NCI-H2227 (cell line): ENCODE data around the gene FAM53B.

Experiments used
- DNase-seq: peaks from one replicate; lab custom pipeline; 2025; ENCODE audit not compliant: unreplicated experiment; lab: John Stamatoyannopoulos, UW

Gene FAM53B

DNA sequence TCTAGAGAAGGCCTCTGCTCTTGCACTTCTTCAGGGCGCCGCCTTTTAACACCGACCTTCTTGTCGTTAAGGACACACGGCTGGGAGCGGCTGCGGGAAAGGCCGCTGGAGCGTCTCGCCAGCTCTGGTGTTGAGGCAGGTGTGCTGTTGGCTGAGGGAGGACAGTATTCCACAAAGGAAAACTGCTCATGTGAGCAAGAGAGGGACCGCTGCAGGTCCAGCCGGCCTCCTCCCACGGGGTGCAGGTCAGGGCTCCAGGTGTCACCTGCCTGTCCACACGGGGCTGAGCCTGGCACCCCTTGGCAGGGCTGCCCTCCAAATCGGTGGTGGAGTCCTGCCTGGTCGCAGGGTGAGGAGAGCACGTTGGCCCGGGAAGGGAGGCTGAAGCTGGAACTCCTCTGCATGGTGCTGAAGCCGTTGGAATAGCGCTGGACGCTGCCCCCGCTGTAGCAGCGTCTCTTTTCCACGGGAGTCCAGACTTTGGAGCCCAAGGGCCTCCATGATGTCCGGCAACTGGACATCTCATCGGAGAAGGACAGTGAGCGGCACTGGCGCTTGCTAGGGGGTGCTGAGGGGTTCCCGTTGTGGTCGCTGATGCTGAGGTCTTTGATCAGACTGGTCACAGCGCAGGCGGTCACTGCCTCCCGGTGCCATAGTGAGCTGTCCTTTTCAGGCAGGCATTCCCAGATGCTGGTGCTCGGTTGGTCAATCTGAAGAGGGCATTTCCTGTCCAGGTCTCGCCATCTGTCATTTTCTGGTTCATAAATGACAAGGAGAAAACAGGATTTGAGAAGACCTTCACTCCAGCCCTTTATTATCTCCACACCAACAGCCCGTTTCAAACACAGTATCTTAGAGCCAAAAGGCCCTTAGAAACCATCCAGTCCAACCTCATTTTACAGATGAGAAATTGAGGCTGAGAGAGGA is 62.3 kb downstream of the FAM53B start:
- no peak for DNase-seq

DNA sequence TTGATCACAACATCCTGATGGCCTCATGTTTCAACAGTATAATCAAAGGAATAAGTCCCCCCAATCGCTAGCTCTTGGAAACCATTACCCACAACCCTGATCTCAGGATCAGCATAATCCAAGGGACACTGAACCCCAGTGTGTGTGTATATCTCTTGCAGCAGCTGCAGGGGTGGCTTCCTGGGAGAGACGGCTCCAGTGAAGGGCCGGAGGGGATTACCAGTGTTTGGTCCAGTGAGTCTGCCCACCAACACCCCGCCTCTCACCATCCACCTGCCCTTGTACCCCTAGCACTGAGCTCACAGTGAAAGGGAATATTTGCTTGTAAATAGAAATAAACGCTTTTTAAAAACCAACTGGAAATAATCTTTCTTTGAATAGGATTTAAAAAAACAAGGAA is 63.1 kb downstream of the FAM53B start:
- DNase-seq: no peak

DNA sequence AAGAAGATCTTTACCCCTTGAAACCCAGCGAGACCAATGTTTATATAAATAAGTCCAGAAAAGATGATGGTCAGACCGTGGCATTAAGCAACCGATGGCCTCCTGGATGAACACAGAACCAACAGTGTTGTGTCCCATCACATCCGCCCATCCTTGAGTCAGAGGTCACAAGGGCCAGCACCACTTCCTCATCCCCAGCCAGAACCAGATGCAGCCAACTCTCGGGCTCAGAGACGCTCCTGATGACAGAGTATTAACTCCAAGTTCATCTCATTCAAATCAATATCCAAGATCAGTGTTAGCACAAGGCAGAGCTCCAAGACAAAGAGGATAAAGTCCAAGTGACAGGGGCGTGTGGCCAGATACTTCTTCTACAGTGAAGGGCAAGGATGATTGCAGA is 63.5 kb downstream of the FAM53B start:
- no peak for DNase-seq

DNA sequence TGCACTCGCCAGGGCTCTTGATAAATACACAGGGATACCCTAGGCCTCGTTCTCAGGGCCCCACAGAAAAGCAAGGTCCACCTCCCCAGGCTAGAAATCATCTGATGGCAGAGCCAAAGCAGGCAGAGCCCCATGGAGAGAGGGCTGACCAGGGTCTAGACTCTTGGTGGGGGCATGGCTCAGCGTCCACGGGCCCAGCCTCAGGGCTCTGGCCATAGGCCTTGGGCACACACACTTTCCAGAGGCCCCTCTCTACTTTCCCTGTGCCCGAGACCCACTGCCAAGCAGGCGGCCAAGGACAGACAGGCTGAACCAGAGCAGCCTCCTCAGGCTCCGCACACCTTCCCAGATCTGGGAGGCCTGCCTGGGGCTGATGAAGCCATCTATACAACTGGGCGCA is 64.8 kb downstream of the FAM53B start:
- DNase-seq: no peak

DNA sequence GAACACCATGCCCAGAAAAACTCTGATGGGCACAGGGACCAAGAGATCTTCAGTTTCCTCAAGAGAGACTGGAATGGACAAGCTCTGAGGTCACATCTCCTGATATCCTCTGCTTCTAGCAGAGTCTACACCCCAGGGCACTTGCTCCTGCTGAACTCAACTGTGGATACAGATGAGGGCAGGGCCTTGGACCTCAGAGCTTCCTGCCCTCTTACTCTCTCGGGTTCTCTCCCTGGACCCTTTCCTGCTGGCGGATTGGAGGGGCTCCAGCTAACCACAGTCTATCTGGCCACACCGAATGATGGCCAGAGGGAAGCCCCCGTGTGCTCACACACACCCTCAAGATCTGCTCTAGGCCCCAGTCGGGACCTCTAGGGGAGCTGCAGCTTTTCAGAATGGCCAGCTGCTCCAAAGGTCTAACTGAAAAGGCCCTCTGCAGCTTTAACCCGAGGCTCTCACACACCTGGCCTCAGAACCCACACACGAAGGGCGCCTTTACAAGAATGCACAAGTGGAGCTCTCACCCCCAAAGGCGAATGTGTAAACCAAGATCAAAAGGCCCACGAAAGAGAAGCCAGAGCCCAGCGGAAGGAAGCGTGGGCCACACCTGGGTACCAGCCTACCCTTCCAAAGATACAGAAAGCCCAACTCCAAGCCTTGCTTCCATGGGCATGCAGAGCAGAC is 65.5 kb downstream of the FAM53B start:
- no peak for DNase-seq

DNA sequence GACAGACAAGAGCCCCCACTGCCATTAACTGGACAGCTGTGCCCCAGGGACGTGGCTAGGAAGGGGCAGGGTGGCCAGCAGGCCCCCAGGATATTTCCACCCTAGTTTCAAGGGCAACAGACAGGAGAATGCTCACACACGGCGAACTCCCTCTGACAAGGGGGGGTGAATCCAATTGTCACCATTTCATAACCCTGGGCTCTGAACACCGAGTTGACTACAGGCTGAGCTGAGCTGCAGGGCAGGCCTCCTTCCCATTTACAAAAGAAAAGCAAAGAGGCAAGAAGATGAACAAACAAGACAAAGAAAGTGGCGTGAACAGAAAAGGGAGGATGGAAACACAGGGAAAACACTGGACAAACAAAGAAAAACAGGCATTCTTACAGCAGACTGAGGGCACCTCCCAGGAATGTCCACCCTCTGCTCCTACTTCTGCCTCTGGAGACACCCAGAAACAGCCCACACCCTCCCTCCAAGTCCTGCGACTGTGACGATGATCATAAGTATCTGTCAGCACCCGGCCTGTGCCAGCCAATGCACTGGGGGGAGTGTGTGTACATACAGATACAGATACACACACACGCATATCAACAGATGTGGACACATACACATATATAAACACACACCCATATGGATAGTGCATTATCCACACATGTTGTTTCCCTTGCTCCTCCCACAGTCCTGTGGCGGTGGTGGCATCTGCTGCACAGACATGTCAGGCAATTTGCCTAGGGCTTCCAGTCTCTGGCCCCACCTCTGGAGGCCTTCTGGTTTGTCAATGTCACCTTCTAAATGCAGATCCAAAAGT is 66.2 kb downstream of the FAM53B start:
- DNase-seq: no peak

DNA sequence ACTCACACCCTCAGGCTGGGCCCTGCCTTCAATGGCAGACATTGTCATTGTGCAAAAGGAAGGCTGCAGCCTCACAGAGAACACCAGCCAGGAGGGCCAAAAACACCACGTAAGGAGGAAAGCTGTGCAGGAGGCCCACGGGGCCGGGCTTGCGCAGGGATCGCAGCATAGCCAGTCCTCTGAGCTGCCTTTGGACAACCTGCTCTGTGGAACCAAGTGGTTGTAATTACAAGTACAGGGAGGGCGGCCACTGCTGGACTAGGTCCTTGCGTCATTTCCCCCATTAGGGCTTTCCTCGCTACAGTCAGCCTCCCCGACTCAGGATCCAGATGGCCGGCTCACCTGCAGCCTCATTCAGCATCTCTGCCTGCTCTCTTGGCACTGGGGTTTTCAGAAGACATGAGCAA is 66.9 kb downstream of the FAM53B start:
- DNase-seq: peak; percentile 45

DNA sequence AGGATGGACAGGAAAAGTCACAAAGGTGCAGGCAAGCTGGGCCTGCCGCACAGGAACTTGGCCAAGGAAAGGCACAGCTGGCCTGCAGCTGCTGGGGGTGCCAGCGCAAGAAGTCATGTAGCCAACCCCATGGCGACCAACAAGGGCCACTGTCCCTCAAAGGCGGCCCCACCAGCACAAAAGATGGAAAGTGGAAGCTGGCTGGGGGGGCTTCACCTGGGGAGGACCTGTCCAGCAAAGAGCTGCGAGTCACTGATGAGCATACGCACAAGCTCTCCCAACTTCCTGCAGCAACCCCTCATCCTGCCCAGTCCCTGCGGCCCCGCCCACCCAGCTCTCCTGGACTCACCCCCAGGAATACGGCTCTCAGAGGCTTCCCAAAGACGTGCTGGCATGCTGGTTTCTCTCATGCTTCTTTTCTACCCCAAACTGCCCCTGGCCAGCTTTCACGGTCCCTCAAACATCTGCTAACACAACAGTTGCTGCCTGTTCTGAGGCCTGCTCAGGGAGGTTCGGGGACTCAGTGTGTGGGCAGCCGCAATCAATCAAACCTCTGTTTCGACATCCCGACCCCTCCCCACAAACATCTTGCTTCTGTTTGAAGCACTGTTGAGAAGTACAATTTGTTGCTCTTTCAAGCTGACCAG is 67.6 kb downstream of the FAM53B start:
- no peak for DNase-seq

DNA sequence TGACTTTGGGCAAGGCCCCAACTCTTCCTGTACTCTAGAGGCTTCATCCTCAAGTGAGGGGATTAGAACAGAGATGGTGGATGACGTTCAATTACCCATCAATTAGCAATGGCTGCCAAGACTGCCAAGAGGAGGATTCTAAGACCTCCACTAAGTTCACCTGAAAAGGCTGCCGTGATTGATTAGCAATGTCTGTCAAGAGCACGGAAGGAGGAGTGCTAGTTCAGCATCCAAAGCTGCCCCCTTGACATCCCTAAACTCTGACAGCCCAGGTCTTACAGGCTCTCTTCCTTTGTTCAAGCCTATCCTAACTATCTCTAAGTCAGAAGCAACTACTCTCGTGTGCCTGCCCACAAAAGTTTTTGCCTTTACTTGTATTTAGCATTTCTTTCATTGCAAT is 68.4 kb downstream of the FAM53B start:
- no peak for DNase-seq

DNA sequence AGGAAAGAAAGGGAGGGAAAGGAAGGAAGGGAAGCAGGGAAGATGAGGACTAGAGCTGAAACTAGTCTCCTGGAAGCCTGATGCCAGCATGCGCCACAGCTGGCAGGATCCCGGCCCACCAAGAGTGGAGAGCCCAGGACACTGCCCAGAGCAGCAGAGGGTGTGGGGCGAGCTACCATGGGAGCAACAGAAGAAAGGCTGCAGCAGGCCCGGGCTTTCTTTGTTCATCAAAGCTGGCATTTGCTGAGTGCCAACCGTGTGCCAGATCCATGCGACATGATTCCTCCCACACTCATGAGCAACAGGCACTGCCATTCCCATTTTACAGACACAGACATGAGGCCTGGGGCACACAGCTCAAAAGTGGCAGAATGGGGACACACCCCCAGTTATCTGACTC is 68.9 kb downstream of the FAM53B start:
- DNase-seq: no peak

DNA sequence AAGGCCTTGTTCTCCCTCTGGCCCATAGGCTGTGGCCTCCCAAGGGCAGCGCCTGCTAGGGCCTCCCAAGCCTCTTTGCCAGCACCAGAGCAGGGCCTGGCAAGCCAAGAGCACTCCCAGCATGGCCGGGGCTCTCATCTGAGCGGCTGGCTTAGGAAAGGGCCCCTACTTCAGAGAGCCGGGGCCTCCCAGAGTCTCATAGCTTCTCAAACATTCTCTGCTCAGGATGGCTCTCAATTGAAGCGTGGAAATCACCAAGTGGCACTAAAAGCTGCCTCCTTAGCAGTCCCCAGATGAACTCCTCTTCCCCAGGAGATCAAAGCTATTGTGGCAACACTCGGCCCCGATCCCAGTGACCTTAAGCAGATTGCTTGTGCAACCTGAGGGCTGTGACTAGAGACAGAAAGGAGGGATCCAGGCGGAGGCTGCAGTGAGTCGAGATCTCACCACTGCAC is 69.4 kb downstream of the FAM53B start:
- DNase-seq: peak; percentile 11

DNA sequence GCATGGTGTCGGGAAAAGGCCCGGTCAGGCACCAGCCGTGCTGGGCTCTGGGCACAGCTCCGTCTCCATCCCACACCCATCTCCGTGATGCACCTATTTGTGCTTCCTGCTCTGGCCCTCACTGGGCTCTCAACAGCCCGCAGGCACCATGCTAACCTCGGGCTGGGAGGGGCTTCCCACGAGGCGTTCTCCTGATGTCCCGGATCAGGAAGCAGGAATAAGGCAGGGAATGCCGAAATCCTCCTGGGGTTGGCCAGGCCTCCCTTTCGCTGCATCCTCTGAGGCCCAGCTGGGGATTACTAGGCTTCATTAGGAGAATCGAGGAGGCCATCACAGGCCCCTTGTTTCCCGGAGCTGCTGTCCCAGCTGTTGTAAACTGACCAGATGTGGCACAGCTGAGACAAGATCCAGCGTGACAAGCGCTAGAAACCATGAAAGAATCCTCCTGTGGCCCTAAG is 72.0 kb downstream of the FAM53B start:
- no peak for DNase-seq

DNA sequence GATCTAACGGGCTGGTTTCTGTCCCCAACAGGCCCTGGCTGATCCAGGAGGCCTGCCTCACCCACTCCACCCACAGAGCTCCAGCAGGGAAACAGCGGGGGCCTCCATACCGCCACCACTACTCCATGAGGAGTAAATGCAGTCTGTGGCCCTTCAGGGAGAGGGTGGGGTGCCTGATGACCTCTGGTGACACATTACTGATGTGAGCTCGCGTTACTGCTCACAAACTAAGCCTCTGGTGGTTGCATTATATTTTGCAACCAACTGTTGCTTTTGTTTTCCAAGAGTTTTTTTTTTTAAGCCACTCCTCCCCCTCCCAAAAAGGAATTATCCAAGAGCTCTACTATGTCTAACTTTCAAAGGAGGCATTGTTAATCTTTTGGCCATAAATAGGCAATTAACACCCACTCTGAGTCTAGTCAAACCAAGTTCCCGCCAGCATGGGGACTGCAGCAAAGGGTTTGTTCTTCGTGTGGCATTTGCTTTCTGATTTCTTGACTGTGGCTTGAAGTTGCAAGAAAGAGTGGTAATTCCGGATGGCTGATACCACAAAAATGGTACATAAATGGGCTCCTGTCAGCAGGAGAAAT is 72.6 kb downstream of the FAM53B start:
- DNase-seq: no peak

DNA sequence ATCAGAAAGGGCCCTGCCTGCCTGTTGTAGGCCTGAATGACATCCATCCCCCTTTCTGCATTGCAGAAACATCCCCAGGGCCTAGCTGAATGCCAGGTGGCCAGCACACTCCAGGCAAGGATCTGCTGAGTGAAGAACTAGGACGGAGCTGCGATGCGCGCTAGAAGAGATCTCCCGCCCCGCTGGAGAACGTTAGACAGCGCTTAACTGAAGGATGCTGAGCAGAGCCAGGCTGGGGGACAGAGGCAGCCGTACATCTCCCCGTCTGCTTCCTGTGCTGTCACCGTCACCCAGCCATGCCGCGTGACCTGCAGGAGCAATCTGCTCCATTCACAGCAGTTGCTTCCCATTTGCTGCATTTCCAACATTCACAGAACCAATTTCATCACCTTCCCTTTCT is 73.3 kb downstream of the FAM53B start:
- DNase-seq: no peak

DNA sequence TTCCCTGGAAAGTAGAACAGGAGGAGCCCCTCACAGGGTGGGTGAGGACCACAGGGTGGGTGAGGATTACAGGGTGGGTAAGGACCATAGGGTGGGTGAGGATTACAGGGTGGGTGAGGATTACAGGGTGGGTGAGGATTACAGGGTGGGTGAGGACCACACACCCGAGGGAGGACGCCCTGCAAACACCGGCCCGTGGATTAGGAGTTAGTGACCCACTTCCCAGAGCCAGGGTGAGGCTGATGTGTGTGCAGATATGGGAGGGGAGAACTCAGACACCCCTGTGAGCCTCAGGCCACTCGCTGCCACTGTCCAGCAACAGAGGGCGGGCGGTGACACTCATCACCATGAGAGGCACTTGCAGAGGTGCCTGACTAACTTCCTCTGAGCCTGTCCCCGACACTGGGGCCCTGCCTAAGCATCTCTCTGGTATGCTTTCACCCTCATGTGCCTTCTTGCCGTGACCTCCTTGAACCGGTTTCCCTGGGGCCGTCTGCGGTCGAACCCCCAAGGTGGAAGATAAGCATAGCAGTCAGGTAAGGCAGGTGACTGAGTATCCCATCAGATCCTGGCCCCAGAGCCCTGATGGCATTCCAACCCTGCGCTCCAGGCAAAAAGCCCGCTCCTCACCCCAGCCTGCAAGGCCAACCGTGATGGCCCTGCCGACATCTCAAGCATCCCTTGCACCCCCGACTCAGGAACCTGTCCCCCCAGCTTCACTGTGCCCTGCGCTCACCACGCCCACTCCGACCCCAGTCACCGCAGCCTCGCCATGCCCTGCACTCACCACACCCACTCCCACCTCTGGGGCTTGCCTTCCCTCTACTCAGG is 74.1 kb downstream of the FAM53B start:
- no peak for DNase-seq

DNA sequence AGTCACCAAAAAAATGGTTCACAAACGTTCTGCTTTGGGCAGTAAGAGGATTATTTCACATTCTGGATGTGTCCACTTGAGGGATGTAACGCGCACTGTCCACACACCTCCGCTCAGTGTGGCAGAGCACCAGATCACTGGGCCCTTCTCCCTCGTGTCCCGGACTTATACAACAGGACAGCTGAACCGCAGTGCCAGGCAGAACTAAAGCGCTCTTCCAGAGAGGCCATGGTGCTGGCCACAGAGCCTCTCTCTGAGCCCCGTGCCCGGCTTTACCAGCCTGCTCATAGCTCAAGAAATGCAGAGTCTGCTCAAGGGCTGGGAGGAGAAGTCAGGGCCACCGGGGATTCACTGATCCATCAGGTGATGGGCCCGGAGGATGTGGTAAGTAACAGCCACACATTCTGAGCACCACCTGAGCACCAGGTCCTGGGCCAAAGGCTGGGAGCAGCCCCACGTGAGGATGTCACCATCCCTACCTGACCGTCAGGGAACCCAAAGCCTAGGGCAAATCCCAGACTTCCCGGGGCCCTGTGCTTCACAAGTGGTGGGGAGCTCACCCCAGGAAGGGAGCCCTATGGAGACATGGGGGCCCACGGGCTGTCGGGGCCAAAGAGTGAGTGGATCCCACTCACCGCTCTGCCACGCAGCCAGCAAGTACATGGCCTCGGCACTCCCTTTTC is 74.9 kb downstream of the FAM53B start:
- no peak for DNase-seq

DNA sequence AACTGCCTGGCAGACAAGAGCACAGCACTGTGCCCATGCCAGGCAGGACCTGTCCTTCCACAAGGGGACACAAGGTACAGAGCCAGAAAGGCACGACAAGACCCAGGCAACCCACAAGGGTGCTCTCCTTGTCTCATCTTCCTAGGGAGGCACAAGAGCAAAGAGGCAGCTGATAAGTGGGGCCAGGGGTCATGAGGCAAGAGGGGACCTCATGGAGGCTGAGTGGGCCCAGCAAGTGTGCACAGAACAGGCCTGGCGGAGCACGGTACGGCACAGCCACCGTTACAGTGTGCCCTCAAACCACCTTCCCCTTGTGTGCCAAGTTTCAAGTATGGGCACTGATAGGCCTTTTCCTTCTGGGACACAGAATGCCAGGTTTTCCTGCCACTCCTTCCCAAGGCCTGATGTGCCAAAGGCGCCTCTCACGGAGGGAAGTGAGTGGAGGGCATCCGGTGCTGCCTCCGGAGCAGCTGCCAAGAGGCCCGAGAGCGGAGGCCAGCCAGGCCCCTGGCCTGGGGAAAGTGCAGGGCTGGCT is 75.6 kb downstream of the FAM53B start:
- DNase-seq: no peak

DNA sequence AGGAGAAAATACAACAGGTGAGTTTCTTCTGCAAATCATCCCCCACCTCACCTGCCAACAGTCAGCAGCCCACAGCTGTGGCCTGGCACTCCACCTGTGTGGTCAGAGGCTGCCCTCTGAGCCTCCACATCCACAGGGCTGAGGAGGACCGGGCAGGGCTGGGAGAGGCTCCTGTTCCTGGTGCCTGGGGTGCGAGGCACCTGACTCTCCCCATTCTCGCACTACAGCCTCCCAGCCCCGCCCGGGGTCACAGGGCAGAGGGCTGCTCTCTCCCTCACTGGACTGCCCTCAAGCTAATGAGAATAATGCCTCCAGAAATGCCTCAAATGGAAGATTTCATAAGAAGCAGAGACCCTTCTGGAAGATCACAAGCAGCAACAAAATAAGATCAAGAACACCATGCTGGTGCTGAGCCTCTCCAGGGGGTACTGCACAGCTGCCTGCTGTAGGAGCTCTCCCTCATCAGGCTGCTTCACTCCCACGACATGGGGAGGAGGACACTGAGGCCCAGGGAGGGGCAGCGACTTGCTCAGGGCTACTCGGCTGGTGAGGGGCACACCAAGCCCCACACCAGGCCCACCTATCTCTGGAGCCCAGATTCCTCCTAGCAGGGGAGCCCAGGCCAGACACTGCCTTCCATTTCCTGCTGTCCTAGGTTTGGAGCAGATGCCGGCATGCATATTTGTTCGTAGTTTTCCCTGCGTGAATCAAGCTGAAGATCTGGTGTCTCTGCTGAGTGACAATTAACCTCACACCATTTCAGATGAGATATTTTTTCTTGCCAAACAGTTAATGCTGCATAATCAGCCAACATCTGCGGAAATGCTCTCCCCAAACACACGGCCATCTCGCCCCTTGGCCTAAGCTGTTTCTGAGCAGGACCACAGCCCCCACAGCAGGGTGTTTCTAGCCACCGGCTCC is 76.5 kb downstream of the FAM53B start:
- DNase-seq: no peak
